ENCODE data around the gene NUBPL. TPM values are rescaled to one million over a fixed set of nuclear protein-coding genes. Genes with fewer than 3 reads are reported as not detected.

The NUBPL gene, protein sequence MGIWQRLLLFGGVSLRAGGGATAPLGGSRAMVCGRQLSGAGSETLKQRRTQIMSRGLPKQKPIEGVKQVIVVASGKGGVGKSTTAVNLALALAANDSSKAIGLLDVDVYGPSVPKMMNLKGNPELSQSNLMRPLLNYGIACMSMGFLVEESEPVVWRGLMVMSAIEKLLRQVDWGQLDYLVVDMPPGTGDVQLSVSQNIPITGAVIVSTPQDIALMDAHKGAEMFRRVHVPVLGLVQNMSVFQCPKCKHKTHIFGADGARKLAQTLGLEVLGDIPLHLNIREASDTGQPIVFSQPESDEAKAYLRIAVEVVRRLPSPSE
- total RNA-seq: 15.1 TPM

DNA sequence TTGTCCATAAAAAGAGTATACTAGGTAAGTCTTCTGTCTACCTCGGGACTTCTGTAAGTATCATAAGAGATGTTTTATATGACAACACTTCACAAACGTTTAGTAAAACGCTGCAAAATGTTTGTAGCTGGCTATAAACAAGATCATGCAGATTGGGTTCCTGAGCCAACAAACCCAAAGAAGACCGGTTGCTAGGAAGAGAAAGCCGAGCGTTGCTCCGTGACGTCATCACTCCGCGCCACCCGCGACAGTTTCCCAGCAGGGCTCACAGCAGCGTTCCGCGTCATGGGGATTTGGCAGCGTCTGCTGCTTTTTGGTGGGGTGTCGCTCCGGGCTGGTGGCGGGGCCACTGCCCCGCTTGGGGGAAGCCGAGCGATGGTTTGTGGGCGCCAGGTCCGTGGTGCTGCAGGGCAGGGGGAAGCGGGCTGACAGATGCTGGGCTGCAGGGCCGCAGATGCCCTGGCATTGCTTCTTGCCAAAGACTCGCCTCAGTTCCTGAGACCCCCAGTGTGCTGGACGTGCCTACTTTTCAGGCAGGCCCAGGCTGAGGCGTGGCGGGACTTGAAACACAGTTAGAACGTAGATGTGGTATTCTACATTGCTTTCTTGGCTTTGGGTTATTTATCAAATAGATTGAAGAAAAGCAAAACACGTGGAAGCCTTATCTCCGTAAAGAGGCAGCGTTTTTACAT is at the start of gene NUBPL:
Gene NUBPL, plus strand, starts transcription at position 250 of the 692 bp plus-strand sequence. Its CDS starts 36 bp downstream, at position 286.
- FAIRE-seq (no peak), DNase-seq (ENCODE audit: low spot score in 2 of 2) (peak; percentile 94)

DNA sequence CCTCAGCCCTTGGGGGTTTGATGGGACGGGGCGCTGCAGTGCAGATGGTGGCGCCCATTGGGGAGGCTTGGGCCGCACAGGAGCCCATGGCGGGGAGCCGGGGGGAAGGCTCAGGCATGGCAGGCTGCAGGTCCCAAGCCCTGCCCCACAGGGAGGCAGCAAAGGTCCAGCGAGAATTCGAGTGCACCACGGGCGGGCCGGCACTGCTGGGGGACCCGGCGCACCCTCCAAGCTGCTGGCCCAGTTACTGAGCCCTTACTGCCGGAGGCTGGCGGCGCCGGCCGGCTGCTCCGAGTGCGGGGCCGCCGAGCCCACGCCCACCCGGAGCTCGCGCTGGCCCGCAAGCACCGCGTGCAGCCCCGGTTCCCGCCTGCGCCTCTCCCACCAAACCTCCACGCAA is 34.1 kb upstream of the NUBPL start:
- DNase-seq (ENCODE audit: low spot score in 2 of 2): no peak
- no peak for FAIRE-seq

DNA sequence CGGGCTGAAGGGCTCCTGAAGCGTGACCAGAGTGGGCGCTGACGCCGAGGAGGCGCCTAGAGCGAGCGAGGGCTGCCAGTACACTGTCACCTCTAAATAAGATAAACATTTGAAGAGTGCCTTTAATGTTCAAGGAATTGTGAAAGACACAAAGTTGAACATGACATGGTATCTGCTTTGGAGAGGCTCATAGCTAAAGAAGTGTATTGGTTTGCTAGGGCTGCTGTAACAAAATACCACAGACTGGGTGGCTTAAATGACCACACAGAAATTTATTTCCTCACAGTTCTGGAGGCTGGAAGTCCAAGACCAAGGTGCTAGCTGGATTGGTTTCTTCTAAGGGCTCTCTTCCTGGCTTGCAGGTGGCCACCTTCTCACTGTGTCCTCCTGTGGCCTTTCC is 33.7 kb upstream of the NUBPL start:
- FAIRE-seq: no peak

GRCh38 chr14:31529053-31529452 is 32.2 kb upstream of the NUBPL start:
- FAIRE-seq (no peak), DNase-seq (ENCODE audit: low spot score in 2 of 2) (no peak)

More for the DNA sequence above, 33.7 kb upstream of the NUBPL start:
- no peak for DNase-seq (ENCODE audit: low spot score in 2 of 2)

DNA sequence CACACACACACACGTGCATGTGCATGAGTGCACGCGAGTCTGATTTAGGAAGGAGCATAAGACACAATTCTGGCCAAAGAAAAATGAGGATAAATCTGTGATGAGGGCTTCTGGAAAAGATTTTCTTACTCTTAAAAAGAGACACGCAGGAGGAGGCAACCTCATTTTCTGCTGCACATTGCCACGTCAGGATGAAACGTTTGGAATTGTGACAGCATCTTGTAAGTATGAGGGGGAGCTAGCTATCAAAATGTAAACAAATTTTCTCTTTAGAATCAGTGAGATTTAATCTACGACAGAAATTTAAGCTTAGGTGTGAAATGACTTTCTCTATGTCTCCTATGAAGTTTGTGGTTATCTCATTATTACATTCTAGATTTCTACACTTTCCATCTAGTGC is 31.1 kb upstream of the NUBPL start:
- FAIRE-seq: no peak
- DNase-seq (ENCODE audit: low spot score in 2 of 2): no peak

GRCh38 chr14:31536201-31536960 is 24.8 kb upstream of the NUBPL start:
- DNase-seq (ENCODE audit: low spot score in 2 of 2): no peak
- no peak for FAIRE-seq

- no peak for FAIRE-seq
Observed at GRCh38 chr14:31541702-31542101, 19.5 kb upstream of the NUBPL start.

GRCh38 chr14:31543969-31544799 is 17.0 kb upstream of the NUBPL start:
- DNase-seq (ENCODE audit: low spot score in 2 of 2): no peak
- no peak for FAIRE-seq

More at GRCh38 chr14:31541702-31542101, 19.5 kb upstream of the NUBPL start:
- no peak for DNase-seq (ENCODE audit: low spot score in 2 of 2)

DNA sequence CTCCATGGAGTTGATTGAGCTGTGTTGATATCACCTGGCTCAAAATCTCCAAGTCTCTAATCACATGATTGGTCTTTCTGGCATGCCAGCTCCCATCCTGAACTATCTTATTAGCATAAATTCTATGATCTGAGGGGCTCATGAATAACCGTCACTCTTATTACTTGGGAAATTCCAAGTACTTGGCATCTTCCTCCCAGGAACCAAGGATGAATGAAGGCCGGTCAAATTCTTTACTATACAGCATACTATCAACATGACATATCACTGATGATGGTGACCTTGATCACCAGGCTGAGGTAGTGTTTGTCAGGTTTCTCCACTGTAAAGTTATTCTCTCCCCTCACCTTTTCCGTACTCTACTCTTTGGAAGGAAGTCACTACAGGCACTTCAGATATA is 16.4 kb upstream of the NUBPL start:
- DNase-seq (ENCODE audit: low spot score in 2 of 2): no peak

DNA sequence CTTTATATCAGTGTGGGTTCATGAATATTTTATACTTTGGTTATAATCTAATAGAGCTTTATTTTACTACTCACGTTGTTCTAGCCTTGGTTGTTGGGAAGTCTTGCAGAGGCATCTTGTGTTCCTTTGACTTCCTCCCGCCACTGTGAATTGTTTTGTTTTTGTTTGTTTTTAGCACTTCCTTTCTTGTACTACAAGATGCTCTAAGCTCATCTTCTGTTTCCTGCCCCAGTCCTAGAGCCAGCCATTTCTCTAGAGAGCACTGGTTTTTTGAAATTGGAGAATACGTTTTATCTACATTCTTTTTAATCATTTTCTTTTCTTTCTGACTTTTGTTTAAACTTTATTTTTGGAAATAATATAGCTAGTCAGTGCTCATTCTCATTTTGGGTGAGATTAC is 15.9 kb upstream of the NUBPL start:
- DNase-seq (ENCODE audit: low spot score in 2 of 2) (no peak), FAIRE-seq (no peak)

More for the DNA sequence above, 16.4 kb upstream of the NUBPL start:
- no peak for FAIRE-seq

DNA sequence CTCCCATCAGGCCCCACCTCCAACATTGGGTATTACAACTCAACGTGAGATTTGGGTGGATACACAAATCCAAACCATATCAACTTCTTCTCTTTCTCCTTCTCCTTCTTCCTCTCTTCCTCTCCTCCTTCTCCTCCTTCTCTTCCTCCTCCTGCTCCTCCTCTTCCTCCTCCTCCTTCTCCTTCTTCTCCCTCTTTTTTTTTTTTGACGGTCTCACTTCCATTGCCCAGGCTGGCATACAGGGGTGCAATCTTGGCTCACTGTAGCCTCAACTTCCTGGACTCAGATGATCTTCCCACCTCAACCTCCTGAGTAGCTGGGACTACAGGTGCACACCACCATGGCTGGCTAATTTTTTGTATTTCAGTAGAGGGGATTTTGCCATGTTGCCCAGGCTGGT is 11.4 kb upstream of the NUBPL start:
- DNase-seq (ENCODE audit: low spot score in 2 of 2): no peak
- FAIRE-seq: no peak

GRCh38 chr14:31550589-31550988 is 10.6 kb upstream of the NUBPL start:
- no peak for DNase-seq (ENCODE audit: low spot score in 2 of 2)
- FAIRE-seq: no peak

DNA sequence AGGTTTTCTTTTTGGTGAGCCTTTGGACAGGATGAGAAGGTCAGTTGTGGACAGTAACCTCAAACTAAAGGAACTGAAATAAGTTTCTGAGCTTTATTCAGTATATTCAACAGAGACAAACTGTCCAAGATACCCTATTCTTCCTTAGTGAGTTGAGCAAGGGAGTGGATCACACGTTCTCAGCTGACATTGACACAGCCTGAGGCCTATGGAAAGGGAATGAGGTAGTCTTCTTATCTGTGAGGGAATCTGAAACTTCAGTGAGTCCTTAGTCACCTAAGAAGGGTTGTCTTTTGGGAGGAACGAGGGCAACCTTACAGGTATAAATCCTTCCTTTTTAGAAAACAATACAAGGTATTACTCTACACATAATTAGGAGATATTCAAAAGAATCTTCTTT is 5.0 kb upstream of the NUBPL start:
- FAIRE-seq (no peak), DNase-seq (ENCODE audit: low spot score in 2 of 2) (no peak)

GRCh38 chr14:31559939-31560338 is 1.3 kb upstream of the NUBPL start:
- FAIRE-seq: no peak
- DNase-seq (ENCODE audit: low spot score in 2 of 2): no peak

GRCh38 chr14:31560759-31561154 is 447 bp upstream of the NUBPL start:
- DNase-seq (ENCODE audit: low spot score in 2 of 2) (peak; percentile 17 to 30), FAIRE-seq (no peak)

- FAIRE-seq (no peak), DNase-seq (ENCODE audit: low spot score in 2 of 2) (no peak)
Observed at GRCh38 chr14:31564194-31564593, 3.0 kb downstream of the NUBPL start.

DNA sequence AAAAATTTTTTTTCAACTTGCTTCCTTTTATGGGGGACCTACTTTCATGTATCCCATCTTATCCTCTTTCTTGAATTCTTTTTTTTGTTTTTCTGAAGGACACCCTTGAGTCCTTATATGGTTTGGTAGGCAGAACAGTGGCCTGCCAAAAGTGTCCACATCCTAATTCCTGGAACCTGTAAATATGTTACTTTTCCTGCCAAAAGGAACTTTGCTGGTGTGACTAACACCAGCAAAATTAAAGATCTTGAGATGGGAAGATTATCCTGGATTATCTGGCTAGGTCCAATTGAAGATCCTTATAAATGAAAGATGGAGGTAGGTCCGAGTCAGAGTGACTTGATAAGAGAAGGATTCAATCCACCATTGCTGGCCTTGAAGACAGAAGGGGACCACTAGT is 5.3 kb downstream of the NUBPL start:
- DNase-seq (ENCODE audit: low spot score in 2 of 2): no peak

GRCh38 chr14:31567655-31568054 is 6.5 kb downstream of the NUBPL start:
- no peak for FAIRE-seq
- no peak for DNase-seq (ENCODE audit: low spot score in 2 of 2)

More for the DNA sequence above, 5.3 kb downstream of the NUBPL start:
- FAIRE-seq: no peak

GRCh38 chr14:31568161-31568560 is 7.0 kb downstream of the NUBPL start:
- FAIRE-seq (no peak), DNase-seq (ENCODE audit: low spot score in 2 of 2) (no peak)

GRCh38 chr14:31568671-31569070 is 7.5 kb downstream of the NUBPL start:
- FAIRE-seq (no peak), DNase-seq (ENCODE audit: low spot score in 2 of 2) (no peak)
